CD14-positive monocyte (primary cell): ENCODE results near the gene TBR1. TPM values are rescaled to one million over a fixed set of nuclear protein-coding genes. Genes with fewer than 3 reads are reported as not detected.

Source experiments
- DNase-seq, 3 donors: peaks; one replicate each; pipeline ENCODE4 v3.0.0-alpha.2; 2011 to 2022
- H2AFZ ChIP-seq: 2 replicates; pipeline ENCODE4 v1.6.0; 2012; ENCODE audit warnings: mild to moderate bottlenecking, low read depth, low read length, inconsistent platforms; ENCODE audit not compliant: insufficient read depth, poor library complexity, severe bottlenecking
- H3K27ac ChIP-seq, 2 donors: 1 replicate in 1 of 2; 2 replicates in 1 of 2; pipeline ENCODE4 v1.5.1; 2012 to 2013; ENCODE audit warnings: low read length in 2 of 2, control low read depth in 1 of 2, inconsistent platforms in 1 of 2, low read depth in 1 of 2, mild to moderate bottlenecking in 1 of 2
- H3K27me3 ChIP-seq, 2 donors: one replicate each; pipeline versions ENCODE4 v1.6.0 to v1.6.1; 2011 to 2013; ENCODE audit warnings: low read length in 2 of 2; ENCODE audit not compliant: control insufficient read depth in 2 of 2, insufficient read depth in 2 of 2
- H3K36me3 ChIP-seq, 2 donors: replicated peaks in 1 of 2; 1 replicate in 1 of 2; 2 replicates in 1 of 2; pipeline versions ENCODE4 v1.5.1 to v1.6.1; 2012 to 2013; ENCODE audit warnings: low read length in 2 of 2, control low read depth in 1 of 2, inconsistent platforms in 1 of 2, mild to moderate bottlenecking in 1 of 2; ENCODE audit not compliant: insufficient read depth in 2 of 2, control insufficient read depth in 1 of 2
- H3K4me1 ChIP-seq, 2 donors: 1 replicate in 1 of 2; 2 replicates in 1 of 2; pipeline versions ENCODE4 v1.5.1 to v1.6.1; 2012 to 2013; ENCODE audit warnings: low read length in 2 of 2, control low read depth in 1 of 2, inconsistent platforms in 1 of 2, mild to moderate bottlenecking in 1 of 2, moderate library complexity in 1 of 2; ENCODE audit not compliant: insufficient read depth in 2 of 2, control insufficient read depth in 1 of 2
- H3K4me2 ChIP-seq: replicated peaks from 2 replicates; pipeline ENCODE3; 2012; ENCODE audit warnings: low read length, moderate library complexity, mild to moderate bottlenecking; ENCODE audit not compliant: poor library complexity, severe bottlenecking; ENCODE audit errors: extremely low read depth
- H3K4me3 ChIP-seq, 3 experiments: fragments of 200-600 bp in 1 of 3; sonication (generic) in 1 of 3; replicated peaks in 1 of 3; 1 replicate in 2 of 3; 2 replicates in 1 of 3; pipeline ENCODE4 v1.5.1; 2011 to 2013; ENCODE audit warnings: low read length in 3 of 3, mild to moderate bottlenecking in 3 of 3, control low read depth in 2 of 3, low read depth in 2 of 3, inconsistent platforms in 1 of 3, moderate library complexity in 1 of 3
- H3K79me2 ChIP-seq: 2 replicates; pipeline ENCODE4 v1.6.0; 2012; ENCODE audit warnings: mild to moderate bottlenecking, control low read depth, inconsistent platforms, low read length, moderate library complexity; ENCODE audit not compliant: insufficient read depth
- H3K9ac ChIP-seq: 2 replicates; pipeline ENCODE4 v1.6.0; 2017; ENCODE audit warnings: low read length, mild to moderate bottlenecking; ENCODE audit not compliant: insufficient read depth, poor library complexity, severe bottlenecking
- H3K9me3 ChIP-seq, 2 donors: replicated peaks in 1 of 2; 1 replicate in 1 of 2; 2 replicates in 1 of 2; pipeline versions ENCODE4 v1.5.1 to v1.6.1; 2012 to 2013; ENCODE audit warnings: low read length in 2 of 2, control low read depth in 1 of 2; ENCODE audit not compliant: control insufficient read depth in 1 of 2, insufficient read depth in 1 of 2
- H4K20me1 ChIP-seq: 2 replicates; pipeline ENCODE4 v1.6.0; 2012; ENCODE audit warnings: mild to moderate bottlenecking, low read length, control low read depth, moderate library complexity; ENCODE audit not compliant: insufficient read depth
- H3K27ac Mint-ChIP-seq, 7 donors: one replicate each; pipeline ENCODE4 v1.8.0; 2020; ENCODE audit warnings: mild to moderate bottlenecking in 7 of 7, mixed read lengths in 7 of 7, moderate library complexity in 6 of 7, inconsistent platforms in 2 of 7
- H3K27me3 Mint-ChIP-seq, 3 donors: one replicate each; pipeline ENCODE4 v1.8.0; 2021 to 2022; ENCODE audit warnings: low read depth in 3 of 3, mild to moderate bottlenecking in 3 of 3, mixed read lengths in 3 of 3, moderate library complexity in 3 of 3, inconsistent platforms in 1 of 3
- H3K36me3 Mint-ChIP-seq, 2 donors: one replicate each; pipeline ENCODE4 v1.8.0; 2020; ENCODE audit warnings: mixed read lengths in 2 of 2, inconsistent platforms in 1 of 2, mild to moderate bottlenecking in 1 of 2
- H3K4me1 Mint-ChIP-seq: one replicate; pipeline ENCODE4 v1.8.0; 2020; ENCODE audit warnings: mild to moderate bottlenecking, mixed read lengths
- H3K4me3 Mint-ChIP-seq, 2 donors: one replicate each; pipeline ENCODE4 v1.8.0; 2020; ENCODE audit warnings: mild to moderate bottlenecking in 2 of 2, mixed read lengths in 2 of 2, moderate library complexity in 1 of 2
- H3K9me3 Mint-ChIP-seq, 7 donors: one replicate each; pipeline ENCODE4 v1.8.0; 2020 to 2022; ENCODE audit warnings: mixed read lengths in 7 of 7, mild to moderate bottlenecking in 6 of 7, moderate library complexity in 6 of 7, inconsistent platforms in 2 of 7
- CTCF ChIP-seq: fragments of 200-600 bp; IDR thresholded peaks from one replicate; pipeline ENCODE4 v1.8.0; 2022; ENCODE audit warnings: antibody characterized with exemption, mild to moderate bottlenecking
- WGBS: methylation state at CpG from one replicate; pipeline ENCODE4 v1.1.5; 2013; ENCODE audit warnings: missing lambda C conversion rate; ENCODE audit not compliant: insufficient coverage; 5-methylcytosine and 5-hydroxymethylcytosine counted together
- intact Hi-C, 2 donors: fragments of 100-400 bp; cut with micrococcal nuclease; formaldehyde crosslinking; loops; one replicate each; pipeline versions ENCODE4 v1.15.0 to v1.15.1; 2023
- polyA plus RNA-seq, 3 donors: library from polyadenylated mRNA; depleted of rRNA in 1 of 3; unstranded in 2 of 3; stranded (reverse) in 1 of 3; fragments of 300-500 nt in 2 of 3; fragments of >200 nt in 1 of 3; fragmentation: Illumina TruSeq in 2 of 3; gene quantifications; 1 replicate in 2 of 3; 2 replicates in 1 of 3; pipeline ENCODE4 v1.2.3, GENCODE V29; 2012 to 2021

TBR1 gene
- polyA plus RNA-seq, 3 donors = not detected

- Histone ChIP-seq H2AFZ (no peak overlapping the region), H4K20me1 (no peaks in the 10 kb centered on the region), H3K27me3 (peaks cover 97% of the 10 kb centered on the region in 2 donors), H3K36me3 (no peaks in the 10 kb centered on the region), H3K4me2 (no peak overlapping the region), H3K9me3 (peaks cover 3 to 57% of the 10 kb centered on the region in 2 donors), H3K79me2 (no peaks in the 10 kb centered on the region), H3K9ac (no peak overlapping the region), H3K4me3 (no peak overlapping the region), H3K27ac (no peak overlapping the region), H3K4me1 (peaks cover 23 to 30% of the 10 kb centered on the region in 2 donors)
- peaks cover 0 to 29% (median 12%) of the 10 kb centered on the region in 7 donors for H3K9me3 Mint-ChIP-seq
- peak overlapping the region in 1 of 2 donors; percentile 81 for H3K4me3 Mint-ChIP-seq
- no peak for TF ChIP-seq CTCF
- H3K4me1 Mint-ChIP-seq = peaks cover 51% of the 10 kb centered on the region
- WGBS = 0% methylated on average over 1 of the region's 2 CpGs
- peaks cover 92 to 99% (median 95%) of the 10 kb centered on the region in 3 donors for H3K27me3 Mint-ChIP-seq
- peaks cover 6 to 18% of the 10 kb centered on the region in 2 donors for H3K36me3 Mint-ChIP-seq
- no peak overlapping the region for H3K27ac Mint-ChIP-seq
- intact Hi-C loops = no loop called here
- DNase-seq = no peak
Observed at GRCh38 chr2:161421686-161422085, 5.6 kb downstream of the TBR1 start.

GRCh38 chr2:161422816-161423403 lies 6.8 kb downstream of the TBR1 start:
- peaks cover 96 to 97% of the 10 kb centered on the region in 2 donors for H3K27me3 ChIP-seq
- no peaks in the 10 kb centered on the region for H3K79me2 ChIP-seq
- intact Hi-C loops = no loop called here
- H3K4me1 ChIP-seq = peaks cover 23 to 32% of the 10 kb centered on the region in 2 donors
- no peak for TF ChIP-seq CTCF
- H3K27ac ChIP-seq = no peak overlapping the region
- H3K9me3 ChIP-seq = peaks cover 0 to 52% of the 10 kb centered on the region in 2 donors
- Mint-ChIP-seq H3K36me3 (peaks cover 9 to 19% of the 10 kb centered on the region in 2 donors), H3K4me1 (peaks cover 49% of the 10 kb centered on the region), H3K27me3 (peaks cover 91 to 98% (median 94%) of the 10 kb centered on the region in 3 donors), H3K27ac (no peak overlapping the region), H3K4me3 (peak overlapping the region; percentile 12 to 80), H3K9me3 (peaks cover 0 to 29% (median 15%) of the 10 kb centered on the region in 7 donors)
- no peak overlapping the region for H3K9ac ChIP-seq
- H3K4me2 ChIP-seq = peak overlapping the region; percentile 65
- peak overlapping the region; percentile 54 for H2AFZ ChIP-seq
- H4K20me1 ChIP-seq = no peaks in the 10 kb centered on the region
- no peaks in the 10 kb centered on the region for H3K36me3 ChIP-seq
- 5% methylated on average over 5 of the region's 11 CpGs for WGBS
- DNase-seq = no peak
- peak overlapping the region in 1 of 3 experiments; percentile 59 for H3K4me3 ChIP-seq
